HL-60 (cell line): ENCODE measurements around the gene LRP1-AS.

Experiments used
- DNase-seq, 2 experiments: peaks; one replicate each; pipeline ENCODE4 v3.0.0-alpha.2; 2010 to 2020; ENCODE audit warnings: low read depth in 1 of 2, low spot score in 1 of 2
- H3K27ac ChIP-seq: fragments of 250-450 bp; sonication (Bioruptor Pico); replicated peaks from 2 replicates; pipeline ENCODE4 v1.5.1; 2020; ENCODE audit warnings: mild to moderate bottlenecking, moderate library complexity
- H3K27me3 ChIP-seq: fragments of 250-450 bp; sonication (Bioruptor Pico); 2 replicates; pipeline ENCODE4 v1.5.1; 2021; ENCODE audit warnings: mild to moderate bottlenecking, moderate library complexity; ENCODE audit not compliant: insufficient read depth, poor library complexity, severe bottlenecking
- H3K4me3 ChIP-seq: replicated peaks from 2 replicates; pipeline ENCODE4 v1.5.1; 2011; ENCODE audit warnings: mild to moderate bottlenecking, control low read depth, low read length; ENCODE audit not compliant: insufficient read depth
- CTCF ChIP-seq: IDR thresholded peaks from one replicate; pipeline ENCODE4 v1.5.1; 2011; ENCODE audit warnings: low read length, control low read depth, inconsistent platforms; ENCODE audit not compliant: insufficient read depth
- GABPA ChIP-seq: IDR thresholded peaks from 2 replicates; pipeline ENCODE4 v1.6.1; 2012; ENCODE audit warnings: low read depth
- POLR2AphosphoS5 ChIP-seq: IDR thresholded peaks from 2 replicates; pipeline ENCODE4 v1.6.1; 2012; ENCODE audit warnings: low read depth
- REST ChIP-seq: IDR thresholded peaks from 2 replicates; pipeline ENCODE4 v1.6.1; 2012; ENCODE audit warnings: low read depth; ENCODE audit not compliant: insufficient replicate concordance
- SPI1 ChIP-seq: IDR thresholded peaks from 2 replicates; pipeline ENCODE4 v1.6.1; 2012; ENCODE audit warnings: low read depth, mild to moderate bottlenecking, borderline replicate concordance

The LRP1-AS gene

GRCh38 chr12:57101892-57102695, 45.3 kb downstream of the LRP1-AS start:
- Histone ChIP-seq H3K27ac (peak overlapping the region; percentile 47; the same call in 1 of the 2 replicates), H3K27me3 (no peaks in the 10 kb centered on the region), H3K4me3 (no peak overlapping the region)
- peak in 1 of 2 experiments; percentile 75 for DNase-seq
- TF ChIP-seq POLR2AphosphoS5, result no peak
- TF ChIP-seq SPI1, result peak; percentile 92
- TF ChIP-seq GABPA, result peak; percentile 47; the same call in 1 of the 2 replicates
- no peak for TF ChIP-seq REST

GRCh38 chr12:57099766-57100165, 47.7 kb downstream of the LRP1-AS start:
- no peak for DNase-seq
- H3K4me3 ChIP-seq, result no peak overlapping the region
- H3K27me3 ChIP-seq, result no peaks in the 10 kb centered on the region
- no peak overlapping the region for H3K27ac ChIP-seq
- TF ChIP-seq SPI1 (no peak), CTCF (no peak), POLR2AphosphoS5 (no peak), REST (no peak)

GRCh38 chr12:57099047-57099714, 48.2 kb downstream of the LRP1-AS start:
- no peak for DNase-seq
- TF ChIP-seq POLR2AphosphoS5, result no peak
- no peak for TF ChIP-seq REST
- no peak overlapping the region for H3K4me3 ChIP-seq

GRCh38 chr12:57098546-57098945, 48.9 kb downstream of the LRP1-AS start:
- DNase-seq, result no peak
- no peaks in the 10 kb centered on the region for H3K27me3 ChIP-seq
- no peak overlapping the region for H3K4me3 ChIP-seq
- H3K27ac ChIP-seq, result no peak overlapping the region
- TF ChIP-seq POLR2AphosphoS5 (no peak), SPI1 (no peak)

More at GRCh38 chr12:57099047-57099714, 48.2 kb downstream of the LRP1-AS start:
- Histone ChIP-seq H3K27me3 (no peaks in the 10 kb centered on the region), H3K27ac (no peak overlapping the region)
